GM12892 (cell line): ENCODE results near the gene FAM186B.

ENCODE experiments used
- DNase-seq: peaks from one replicate; pipeline ENCODE4 v3.0.0; 2011; ENCODE audit not compliant: insufficient read length
- FAIRE-seq: peaks from 2 replicates; lab custom pipeline; 2011; peaks lifted over from hg19 to GRCh38; lab: Jason Lieb, UNC
- POLR2A ChIP-seq: IDR thresholded peaks from 2 replicates; pipeline ENCODE4 v1.6.1; 2011; ENCODE audit warnings: low read depth, low read length, control low read depth
- POLR2AphosphoS5 ChIP-seq: IDR thresholded peaks from 2 replicates; pipeline ENCODE4 v1.6.1; 2011; ENCODE audit warnings: low read depth, low read length, control low read depth
- TAF1 ChIP-seq: IDR thresholded peaks from 2 replicates; pipeline ENCODE4 v1.6.1; 2011; ENCODE audit warnings: low read depth, mild to moderate bottlenecking, control low read depth, low read length, borderline replicate concordance

The FAM186B gene

GRCh38 chr12:49645146-49646039 is 40.0 kb upstream of the FAM186B start:
- DNase-seq, result no peak
- TF ChIP-seq POLR2A, result no peak
- no peak for TF ChIP-seq TAF1
- TF ChIP-seq POLR2AphosphoS5, result no peak
- FAIRE-seq, result no peak

- FAIRE-seq (peak; percentile 65), DNase-seq (peak; percentile 89)
- no peak for TF ChIP-seq TAF1
- TF ChIP-seq POLR2AphosphoS5, result no peak
- TF ChIP-seq POLR2A, result no peak
Measured at GRCh38 chr12:49644620-49644994, 39.2 kb upstream of the FAM186B start.

- FAIRE-seq, result no peak
- no peak for DNase-seq
Measured at GRCh38 chr12:49643961-49644619, 38.7 kb upstream of the FAM186B start.

GRCh38 chr12:49643135-49643534 is 37.7 kb upstream of the FAM186B start:
- TF ChIP-seq POLR2AphosphoS5 (no peak), POLR2A (no peak), TAF1 (no peak)
- no peak for DNase-seq
- FAIRE-seq, result no peak

More at GRCh38 chr12:49643961-49644619, 38.7 kb upstream of the FAM186B start:
- TF ChIP-seq POLR2AphosphoS5, result no peak
- TF ChIP-seq POLR2A, result no peak
- TF ChIP-seq TAF1, result no peak

GRCh38 chr12:49642370-49642802 is 36.9 kb upstream of the FAM186B start:
- no peak for DNase-seq
- FAIRE-seq, result no peak
- TF ChIP-seq POLR2AphosphoS5 (no peak), TAF1 (no peak), POLR2A (no peak)

- FAIRE-seq, result no peak
- TF ChIP-seq TAF1, result no peak
- DNase-seq, result no peak
Measured at GRCh38 chr12:49641748-49642369, 36.4 kb upstream of the FAM186B start.

GRCh38 chr12:49636979-49637755 is 31.7 kb upstream of the FAM186B start:
- peak; percentile 69 for DNase-seq
- FAIRE-seq, result peak; percentile 87
- TF ChIP-seq POLR2AphosphoS5 (0 out of 2 replicates have a peak, but pooled peaks have one; percentile 22), POLR2A (no peak), TAF1 (no peak)

GRCh38 chr12:49636574-49636973 is 31.1 kb upstream of the FAM186B start:
- DNase-seq (no peak), FAIRE-seq (no peak)
- TF ChIP-seq POLR2A (no peak), TAF1 (no peak), POLR2AphosphoS5 (no peak)

GRCh38 chr12:49635656-49636055 is 30.2 kb upstream of the FAM186B start:
- no peak for DNase-seq
- TF ChIP-seq POLR2A (peak; percentile 30; the same call in 1 of the 2 replicates), POLR2AphosphoS5 (no peak)
- no peak for FAIRE-seq

GRCh38 chr12:49635036-49635435 is 29.6 kb upstream of the FAM186B start:
- no peak for DNase-seq
- TF ChIP-seq POLR2AphosphoS5 (no peak), POLR2A (no peak), TAF1 (no peak)
- FAIRE-seq, result no peak
